Mucosa of rectum (tissue), 2 donors: Measurements from ENCODE around the gene PRKAA2.
"Not testable (repeated sequence)": the region's sequence is repeated elsewhere in the genome, so short reads cannot be mapped to it uniquely, and the experiment has no call there.

ENCODE experiments used
- H3K27ac ChIP-seq, 2 donors: one replicate each; pipeline ENCODE4 v1.7.0; 2013; ENCODE audit warnings: inconsistent platforms in 2 of 2, low read depth in 2 of 2, low read length in 2 of 2
- H3K27me3 ChIP-seq, 2 donors: one replicate each; pipeline ENCODE4 v1.7.0; 2013; ENCODE audit warnings: low read length in 2 of 2; ENCODE audit not compliant: control insufficient read depth in 2 of 2, insufficient read depth in 2 of 2
- H3K36me3 ChIP-seq, 2 donors: one replicate each; pipeline ENCODE4 v1.7.0; 2013; ENCODE audit warnings: low read length in 2 of 2; ENCODE audit not compliant: control insufficient read depth in 2 of 2, insufficient read depth in 2 of 2
- H3K4me1 ChIP-seq, 2 donors: one replicate each; pipeline ENCODE4 v1.7.0; 2013; ENCODE audit warnings: low read length in 2 of 2, mild to moderate bottlenecking in 1 of 2; ENCODE audit not compliant: control insufficient read depth in 2 of 2, insufficient read depth in 2 of 2
- H3K4me3 ChIP-seq, 2 donors: one replicate each; pipeline ENCODE4 v1.7.0; 2013; ENCODE audit warnings: low read length in 2 of 2
- H3K9ac ChIP-seq, 2 donors: one replicate each; pipeline ENCODE4 v1.7.0; 2013; ENCODE audit warnings: low read length in 2 of 2, low read depth in 1 of 2, mild to moderate bottlenecking in 1 of 2
- H3K9me3 ChIP-seq, 2 donors: one replicate each; pipeline ENCODE4 v1.7.0; 2013; ENCODE audit warnings: low read length in 2 of 2; ENCODE audit not compliant: control insufficient read depth in 2 of 2
- donor health status: healthy.
- donor health status: Normal muscosa, but diverticular disease.

Gene PRKAA2

DNA sequence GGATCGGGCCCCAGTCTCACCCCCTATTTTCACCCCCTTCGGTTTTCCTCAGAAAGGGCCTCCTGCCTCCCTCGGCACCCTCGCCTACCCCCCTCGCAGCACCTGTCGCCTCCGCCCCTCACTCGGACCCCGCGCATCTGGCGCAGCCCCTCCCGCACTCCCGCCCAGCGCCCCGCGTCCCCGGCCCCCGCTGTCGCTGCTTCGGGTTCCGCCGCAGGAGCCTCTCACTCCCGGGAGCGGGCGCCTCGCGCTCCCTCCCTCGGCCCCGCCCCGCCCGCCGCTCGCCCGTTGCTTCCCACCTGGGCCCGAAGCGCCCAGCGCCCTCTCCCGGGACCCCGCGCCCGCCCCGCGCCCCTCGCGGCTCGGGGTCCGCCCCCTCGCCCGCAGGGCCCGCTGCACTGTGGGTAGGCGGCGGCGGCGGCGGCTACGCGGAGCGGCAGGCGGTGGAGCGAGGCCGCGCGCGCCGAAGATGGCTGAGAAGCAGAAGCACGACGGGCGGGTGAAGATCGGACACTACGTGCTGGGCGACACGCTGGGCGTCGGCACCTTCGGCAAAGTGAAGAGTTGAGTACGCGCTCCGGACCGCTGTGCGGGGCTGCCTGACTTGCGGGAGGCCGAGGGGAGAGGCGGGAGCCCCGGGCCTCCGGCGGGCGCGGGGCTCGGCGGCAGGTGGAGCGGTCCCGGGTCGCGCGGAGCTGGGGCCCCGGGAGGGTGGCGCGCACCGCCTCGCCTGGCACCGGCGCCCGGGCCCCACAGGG, at the start of gene PRKAA2:
PRKAA2 (plus strand) TSS at position 396 of the 758 bp plus-strand sequence; CDS start at position 470, 74 bp downstream.
- Histone ChIP-seq H3K4me3 (peak within 1 kb of the TSS; percentile 73 to 76), H3K9me3 (no peaks in the 10 kb centered on the region), H3K36me3 (no peaks in the 10 kb centered on the region), H3K9ac (peak within 1 kb of the TSS; percentile 42 to 66), H3K27ac (peak within 1 kb of the TSS; percentile 29 to 51), H3K4me1 (peaks cover 4 to 9% of the 10 kb centered on the region in 2 donors), H3K27me3 (no peaks in the 10 kb centered on the region)

DNA sequence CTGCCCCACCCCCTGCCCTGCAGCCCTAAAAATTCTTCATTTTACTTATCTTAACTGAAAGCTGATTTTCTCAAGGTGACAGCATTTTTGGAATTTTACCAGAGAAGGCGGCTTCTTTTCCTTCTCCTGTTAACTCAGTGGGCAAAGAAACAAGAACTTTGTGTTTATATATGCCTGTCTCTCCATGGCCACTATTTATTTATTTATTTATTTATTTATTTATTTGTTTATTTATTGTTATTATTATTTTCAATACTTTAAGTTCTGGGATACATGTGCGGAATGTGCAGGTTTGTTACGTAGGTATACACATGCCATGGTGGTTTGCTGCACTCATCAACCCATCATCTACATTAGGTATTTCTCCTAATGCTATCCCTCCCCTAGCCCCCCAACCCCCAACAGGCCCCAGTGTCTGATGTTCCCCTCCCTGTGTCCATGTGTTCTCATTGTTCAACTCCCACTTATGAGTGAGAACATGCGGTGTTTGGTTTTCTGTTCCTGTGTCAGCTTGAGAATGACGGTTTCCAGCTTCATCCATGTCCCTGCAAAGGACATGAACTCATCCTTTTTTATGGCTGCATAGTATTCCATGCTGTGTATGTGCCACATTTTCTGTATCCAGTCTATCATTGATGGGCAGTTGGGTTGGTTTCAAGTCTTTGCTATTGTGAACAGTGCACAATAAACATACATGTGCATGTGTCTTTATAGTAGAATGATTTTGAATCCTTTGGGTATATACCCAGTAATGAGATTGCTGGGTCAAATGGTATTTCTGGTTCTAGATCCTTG, 49.5 kb upstream of the PRKAA2 start:
- not testable (repeated sequence) for H3K36me3 ChIP-seq, H3K9me3 ChIP-seq, H3K4me3 ChIP-seq, H3K27ac ChIP-seq, H3K9ac ChIP-seq, H3K4me1 ChIP-seq, H3K27me3 ChIP-seq

DNA sequence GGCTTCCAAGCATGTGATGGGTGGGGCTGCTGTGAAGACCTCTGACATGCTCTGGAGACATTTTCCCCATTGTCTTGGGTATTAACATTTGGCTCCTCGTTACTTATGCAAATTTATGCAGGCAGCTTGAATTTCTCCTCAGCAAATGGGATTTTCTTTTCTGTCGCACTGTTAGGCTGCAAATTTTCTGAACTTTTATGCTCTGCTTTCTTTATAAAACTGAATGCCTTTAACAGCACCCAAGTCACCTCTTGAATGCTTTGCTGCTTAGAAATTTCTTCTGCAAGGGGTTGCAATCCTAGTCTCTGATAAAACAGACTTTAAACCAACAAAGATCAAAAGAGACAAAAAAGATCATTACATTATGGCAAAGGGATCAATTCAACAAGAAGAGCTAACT, 35.0 kb upstream of the PRKAA2 start:
- not testable (repeated sequence) for H3K36me3 ChIP-seq, H3K4me1 ChIP-seq, H3K27me3 ChIP-seq, H3K9ac ChIP-seq, H3K4me3 ChIP-seq, H3K27ac ChIP-seq, H3K9me3 ChIP-seq

DNA sequence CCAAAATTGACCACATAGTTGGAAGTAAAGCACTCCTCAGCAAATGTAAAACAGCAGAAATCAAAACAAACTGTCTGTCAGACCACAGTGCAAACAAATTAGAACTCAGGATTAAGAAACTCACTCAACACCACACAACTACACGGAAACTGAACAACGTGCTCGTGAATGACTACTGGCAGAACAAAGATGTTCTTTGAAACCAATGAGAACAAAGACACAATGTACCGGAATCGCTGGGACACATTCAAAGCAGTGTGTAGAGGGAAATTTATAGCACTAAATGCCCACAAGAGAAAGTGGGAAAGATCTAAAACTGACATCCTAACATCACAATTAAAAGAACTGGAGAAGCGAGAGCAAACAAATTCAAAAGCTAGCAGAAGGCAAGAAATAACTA, 34.3 kb upstream of the PRKAA2 start:
- H3K27ac ChIP-seq, H3K27me3 ChIP-seq, H3K9me3 ChIP-seq, H3K36me3 ChIP-seq, H3K4me1 ChIP-seq, H3K9ac ChIP-seq, H3K4me3 ChIP-seq: not testable (repeated sequence)

DNA sequence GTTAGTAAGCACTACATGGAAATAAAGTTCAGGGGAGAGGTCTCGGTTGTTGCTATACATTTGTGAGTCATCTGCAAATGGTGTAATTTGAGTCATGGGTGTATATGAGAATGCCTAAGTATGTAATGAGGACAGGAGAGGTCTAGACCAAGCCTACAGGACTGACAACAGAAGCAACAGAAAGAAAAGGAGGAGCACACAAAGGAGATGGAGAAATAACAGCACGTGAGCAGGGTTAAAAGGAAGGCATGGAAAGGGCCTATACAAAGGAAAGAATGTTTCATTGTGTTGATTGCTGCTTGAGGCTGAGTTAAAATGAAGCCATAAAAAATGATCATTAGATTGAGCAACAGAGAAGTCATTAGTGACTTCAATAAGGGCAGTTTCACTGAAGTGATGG, 28.0 kb upstream of the PRKAA2 start:
- Histone ChIP-seq H3K9ac (no peak overlapping the region), H3K9me3 (no peaks in the 10 kb centered on the region), H3K36me3 (no peaks in the 10 kb centered on the region), H3K4me3 (no peak overlapping the region), H3K4me1 (no peaks in the 10 kb centered on the region), H3K27me3 (no peaks in the 10 kb centered on the region), H3K27ac (no peak overlapping the region)

DNA sequence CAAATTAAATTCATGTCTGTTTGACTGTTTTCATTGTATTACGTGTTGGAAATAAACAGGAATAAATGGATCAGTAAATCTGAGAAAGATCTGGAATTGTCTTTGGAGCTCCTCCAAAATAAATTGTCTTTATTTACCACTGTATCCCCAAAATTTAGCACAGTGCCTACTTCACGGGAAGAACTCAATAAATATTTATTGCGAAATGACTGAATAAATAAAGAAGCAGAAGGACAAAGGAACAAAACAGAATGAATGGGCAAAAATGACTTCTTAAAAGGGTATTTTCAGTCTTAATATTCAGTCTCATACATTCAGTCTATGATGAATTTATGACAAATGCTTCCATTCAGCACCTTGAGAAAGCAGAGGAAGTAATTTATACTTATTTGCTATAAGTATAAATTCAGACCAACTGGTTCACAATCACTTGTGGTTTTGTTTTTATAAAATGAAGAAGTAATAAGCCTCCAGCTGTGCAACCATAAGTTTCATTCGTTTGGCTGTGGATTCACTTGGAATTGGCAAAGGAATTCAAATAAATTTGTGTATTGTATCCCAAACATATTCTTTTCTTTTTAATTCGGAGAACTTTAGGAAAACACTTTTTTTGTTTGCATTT, 19.2 kb upstream of the PRKAA2 start:
- no peaks in the 10 kb centered on the region for H3K27me3 ChIP-seq
- no peaks in the 10 kb centered on the region for H3K9me3 ChIP-seq
- no peaks in the 10 kb centered on the region for H3K36me3 ChIP-seq
- H3K27ac ChIP-seq, result no peak overlapping the region
- H3K9ac ChIP-seq, result no peak overlapping the region
- no peaks in the 10 kb centered on the region for H3K4me1 ChIP-seq
- no peak overlapping the region for H3K4me3 ChIP-seq

DNA sequence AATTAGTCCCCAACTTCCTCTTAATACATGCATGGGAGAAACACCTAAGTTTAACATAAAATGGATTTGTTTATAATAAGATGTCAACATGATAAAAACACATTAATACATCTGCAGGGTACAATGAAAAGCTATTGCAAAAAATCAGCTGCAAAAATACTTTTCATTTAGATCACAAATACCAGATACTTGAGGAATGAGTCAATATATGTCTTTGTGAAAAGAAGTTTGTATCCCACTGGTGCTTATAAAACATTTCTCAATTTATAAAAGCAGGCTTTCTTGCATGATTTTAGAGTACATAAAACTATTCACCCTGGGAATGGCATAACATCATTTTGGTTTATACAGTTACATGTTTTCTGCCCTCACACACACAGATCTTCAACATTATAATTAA, 18.6 kb upstream of the PRKAA2 start:
- H3K27ac ChIP-seq, result no peak overlapping the region
- no peaks in the 10 kb centered on the region for H3K27me3 ChIP-seq
- H3K9ac ChIP-seq, result no peak overlapping the region
- H3K4me3 ChIP-seq, result no peak overlapping the region
- no peaks in the 10 kb centered on the region for H3K4me1 ChIP-seq
- H3K9me3 ChIP-seq, result no peaks in the 10 kb centered on the region
- H3K36me3 ChIP-seq, result no peaks in the 10 kb centered on the region

DNA sequence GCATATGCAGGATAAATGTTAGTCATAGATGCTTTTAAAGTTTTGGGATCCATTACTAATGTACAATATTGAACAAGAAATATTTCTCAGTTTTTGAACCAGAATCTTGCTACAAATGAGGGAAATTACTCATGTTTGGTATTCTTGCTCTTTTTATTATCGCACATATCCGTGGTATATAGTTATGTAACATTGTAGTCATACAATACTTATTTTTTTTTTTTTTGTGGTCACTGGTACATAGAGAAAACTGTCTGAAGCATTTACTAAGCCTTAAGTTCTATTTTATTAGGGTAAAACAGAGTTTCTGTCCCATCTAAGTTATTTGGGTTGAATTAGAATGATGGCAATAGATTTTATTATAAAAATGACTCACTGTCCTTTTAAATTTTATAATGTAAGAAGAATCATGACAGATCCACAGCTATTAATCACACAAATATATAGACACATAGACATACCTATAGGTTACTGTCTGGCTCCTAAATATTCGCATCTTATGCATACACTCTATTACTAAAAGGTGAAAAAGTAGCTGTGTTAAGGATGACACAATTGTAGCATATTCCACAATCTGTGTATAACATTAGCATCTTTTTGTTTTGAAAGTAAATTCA, 18.0 kb upstream of the PRKAA2 start:
- Histone ChIP-seq H3K9ac (no peak overlapping the region), H3K4me1 (no peaks in the 10 kb centered on the region)

DNA sequence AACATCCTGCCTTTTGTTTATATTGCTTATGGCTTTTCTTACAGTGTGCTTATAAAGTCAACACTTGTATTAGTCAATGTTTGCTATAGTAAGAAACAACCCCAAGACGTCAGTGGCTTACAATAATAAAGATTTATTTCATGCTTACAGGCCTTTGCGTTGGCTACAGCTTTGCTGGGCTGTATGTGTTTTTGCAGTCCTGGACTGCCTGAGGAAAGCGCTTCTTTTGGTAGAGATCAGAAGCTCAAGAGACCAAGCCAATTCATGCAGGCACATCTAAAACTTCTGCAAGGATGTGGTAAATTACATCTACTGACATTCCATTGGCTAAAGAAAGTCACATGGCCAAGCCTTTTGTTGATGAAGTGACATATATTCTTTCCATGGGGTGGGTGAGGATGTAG, 17.5 kb upstream of the PRKAA2 start:
- Histone ChIP-seq H3K27ac (no peak overlapping the region), H3K36me3 (no peaks in the 10 kb centered on the region)

More for the DNA sequence above, 18.0 kb upstream of the PRKAA2 start:
- H3K27me3 ChIP-seq, result no peaks in the 10 kb centered on the region
- no peak overlapping the region for H3K4me3 ChIP-seq
- no peaks in the 10 kb centered on the region for H3K9me3 ChIP-seq
- H3K36me3 ChIP-seq, result no peaks in the 10 kb centered on the region
- H3K27ac ChIP-seq, result no peak overlapping the region

DNA sequence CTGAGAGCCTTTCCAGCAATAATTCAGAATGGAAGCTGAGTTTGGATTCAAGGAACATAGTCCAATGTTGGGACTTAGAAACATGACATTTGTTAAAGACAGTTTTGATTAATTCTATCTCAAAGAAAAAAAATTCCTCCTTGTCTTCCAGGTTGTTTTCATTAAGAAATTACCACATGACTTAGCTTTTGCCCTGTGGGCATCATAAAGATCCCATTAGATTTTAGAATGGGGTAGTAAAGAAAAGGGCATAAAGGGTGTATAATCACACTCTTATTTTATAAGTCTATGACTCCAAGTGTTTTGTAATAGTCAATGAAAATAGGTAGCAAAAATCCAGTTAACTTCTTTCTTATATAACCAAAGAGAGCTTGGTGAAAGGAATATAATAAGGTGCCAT, 14.3 kb upstream of the PRKAA2 start:
- Histone ChIP-seq H3K4me1 (no peaks in the 10 kb centered on the region), H3K36me3 (no peaks in the 10 kb centered on the region), H3K9ac (no peak overlapping the region), H3K4me3 (no peak overlapping the region), H3K27me3 (no peaks in the 10 kb centered on the region), H3K27ac (no peak overlapping the region), H3K9me3 (no peaks in the 10 kb centered on the region)

More for the DNA sequence above, 17.5 kb upstream of the PRKAA2 start:
- no peaks in the 10 kb centered on the region for H3K4me1 ChIP-seq
- no peaks in the 10 kb centered on the region for H3K9me3 ChIP-seq
- H3K9ac ChIP-seq, result no peak overlapping the region
- H3K4me3 ChIP-seq, result no peak overlapping the region
- H3K27me3 ChIP-seq, result no peaks in the 10 kb centered on the region
